ENCODE data around the gene CCDC150. TPM values are rescaled to one million over a fixed set of nuclear protein-coding genes. Genes with fewer than 3 reads are reported as not detected.
"Not testable (repeated sequence)": the region's sequence is repeated elsewhere in the genome, so short reads cannot be mapped to it uniquely, and the experiment has no call there.

CCDC150 gene
- total RNA-seq, 4 donors from 2014 or later: 0.94 to 3.2 (median 1.5) TPM

DNA sequence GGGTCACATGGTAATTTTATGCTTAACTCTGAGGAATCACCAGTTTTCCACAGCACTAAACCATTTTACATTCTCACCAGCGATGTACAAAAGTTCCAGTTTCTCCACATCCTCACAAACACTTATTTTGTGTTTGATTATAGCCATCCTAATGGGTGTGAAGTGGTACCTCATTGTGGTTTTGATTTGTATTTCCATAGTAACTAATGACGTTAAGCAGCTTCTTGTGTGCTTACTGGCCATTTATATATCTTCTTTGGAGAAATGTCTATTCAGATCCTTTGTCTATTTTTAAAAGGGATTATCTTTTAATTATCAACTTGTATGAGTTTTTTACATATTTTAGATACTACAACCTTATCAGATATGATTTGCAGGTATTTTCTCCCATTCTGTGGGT is 42.0 kb downstream of the CCDC150 start:
- no peaks in the 10 kb centered on the region for H3K36me3 ChIP-seq
- H3K9me3 ChIP-seq: no peaks in the 10 kb centered on the region
- H3K27ac ChIP-seq: no peak overlapping the region
- intact Hi-C loops (cut with DNase I): no loop called here
- TF ChIP-seq, protein P1, sequence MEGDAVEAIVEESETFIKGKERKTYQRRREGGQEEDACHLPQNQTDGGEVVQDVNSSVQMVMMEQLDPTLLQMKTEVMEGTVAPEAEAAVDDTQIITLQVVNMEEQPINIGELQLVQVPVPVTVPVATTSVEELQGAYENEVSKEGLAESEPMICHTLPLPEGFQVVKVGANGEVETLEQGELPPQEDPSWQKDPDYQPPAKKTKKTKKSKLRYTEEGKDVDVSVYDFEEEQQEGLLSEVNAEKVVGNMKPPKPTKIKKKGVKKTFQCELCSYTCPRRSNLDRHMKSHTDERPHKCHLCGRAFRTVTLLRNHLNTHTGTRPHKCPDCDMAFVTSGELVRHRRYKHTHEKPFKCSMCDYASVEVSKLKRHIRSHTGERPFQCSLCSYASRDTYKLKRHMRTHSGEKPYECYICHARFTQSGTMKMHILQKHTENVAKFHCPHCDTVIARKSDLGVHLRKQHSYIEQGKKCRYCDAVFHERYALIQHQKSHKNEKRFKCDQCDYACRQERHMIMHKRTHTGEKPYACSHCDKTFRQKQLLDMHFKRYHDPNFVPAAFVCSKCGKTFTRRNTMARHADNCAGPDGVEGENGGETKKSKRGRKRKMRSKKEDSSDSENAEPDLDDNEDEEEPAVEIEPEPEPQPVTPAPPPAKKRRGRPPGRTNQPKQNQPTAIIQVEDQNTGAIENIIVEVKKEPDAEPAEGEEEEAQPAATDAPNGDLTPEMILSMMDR (IDR thresholded peaks at IDR 0.05): no peak
- no peak for TF ChIP-seq POLR2A (IDR thresholded peaks at IDR 0.05)
- DNase-seq: no peak
- H3K4me1 ChIP-seq: no peaks in the 10 kb centered on the region
- H3K27me3 ChIP-seq: no peaks in the 10 kb centered on the region
- 90 to 97% methylated on average over 2 of the region's 2 CpGs for WGBS, 2 donors
- no peak overlapping the region for H3K4me3 ChIP-seq (replicated peaks in 1 of 3)

DNA sequence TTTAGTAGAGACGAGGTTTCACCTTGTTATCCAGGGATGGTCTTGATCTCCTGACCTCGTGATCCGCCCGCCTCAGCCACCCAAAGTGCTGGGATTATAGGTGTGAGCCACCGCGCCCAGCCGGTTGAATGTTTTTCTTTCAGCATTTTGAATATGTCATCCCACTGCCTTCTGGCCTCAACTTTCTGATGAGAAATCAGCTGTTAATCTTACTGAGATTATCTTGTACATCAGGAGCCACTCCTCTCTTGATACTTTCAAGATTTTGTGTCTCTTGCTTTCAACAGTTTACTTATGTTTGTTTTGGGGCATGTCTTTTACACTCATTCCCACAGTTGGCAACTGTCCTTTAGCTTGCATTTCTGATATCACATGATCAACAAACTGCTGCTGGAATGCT is 46.3 kb downstream of the CCDC150 start:
- no peak overlapping the region for H3K27ac ChIP-seq
- H3K4me3 ChIP-seq (replicated peaks in 1 of 3): no peak overlapping the region
- H3K9me3 ChIP-seq: no peaks in the 10 kb centered on the region
- no peaks in the 10 kb centered on the region for H3K27me3 ChIP-seq
- 96 to 97% methylated on average over 7 of the region's 7 CpGs for WGBS, 2 donors
- no peaks in the 10 kb centered on the region for H3K4me1 ChIP-seq
- DNase-seq: no peak
- TF ChIP-seq, protein P1 (IDR thresholded peaks at IDR 0.05): no peak
- no peak for TF ChIP-seq POLR2A (IDR thresholded peaks at IDR 0.05)
- intact Hi-C loops (cut with DNase I): no loop called here
- no peaks in the 10 kb centered on the region for H3K36me3 ChIP-seq

DNA sequence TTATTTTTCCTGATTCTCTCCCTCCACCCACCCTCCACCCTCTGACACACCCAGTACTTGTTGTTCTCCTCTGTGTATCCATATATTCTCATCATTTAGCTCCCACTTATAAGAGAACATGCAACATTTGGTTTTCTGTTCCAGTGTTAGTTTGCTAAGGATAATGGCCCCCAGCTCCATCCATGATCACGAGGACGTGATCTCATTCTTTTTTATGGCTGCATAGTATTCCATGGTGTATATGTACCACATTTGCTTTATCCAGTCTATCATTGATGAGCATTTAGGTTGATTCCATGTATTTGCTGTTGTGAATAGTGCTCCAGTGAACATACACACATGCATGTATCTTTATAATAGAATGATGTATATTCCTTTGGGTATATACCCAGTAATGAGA is 47.2 kb downstream of the CCDC150 start:
- H3K27me3 ChIP-seq; DNase-seq; H3K27ac ChIP-seq; H3K4me1 ChIP-seq; H3K4me3 ChIP-seq (replicated peaks in 1 of 3); intact Hi-C loops (cut with DNase I); H3K36me3 ChIP-seq; H3K9me3 ChIP-seq: not testable (repeated sequence)
- WGBS, 2 donors: 100% methylated on average over 2 of the region's 2 CpGs

DNA sequence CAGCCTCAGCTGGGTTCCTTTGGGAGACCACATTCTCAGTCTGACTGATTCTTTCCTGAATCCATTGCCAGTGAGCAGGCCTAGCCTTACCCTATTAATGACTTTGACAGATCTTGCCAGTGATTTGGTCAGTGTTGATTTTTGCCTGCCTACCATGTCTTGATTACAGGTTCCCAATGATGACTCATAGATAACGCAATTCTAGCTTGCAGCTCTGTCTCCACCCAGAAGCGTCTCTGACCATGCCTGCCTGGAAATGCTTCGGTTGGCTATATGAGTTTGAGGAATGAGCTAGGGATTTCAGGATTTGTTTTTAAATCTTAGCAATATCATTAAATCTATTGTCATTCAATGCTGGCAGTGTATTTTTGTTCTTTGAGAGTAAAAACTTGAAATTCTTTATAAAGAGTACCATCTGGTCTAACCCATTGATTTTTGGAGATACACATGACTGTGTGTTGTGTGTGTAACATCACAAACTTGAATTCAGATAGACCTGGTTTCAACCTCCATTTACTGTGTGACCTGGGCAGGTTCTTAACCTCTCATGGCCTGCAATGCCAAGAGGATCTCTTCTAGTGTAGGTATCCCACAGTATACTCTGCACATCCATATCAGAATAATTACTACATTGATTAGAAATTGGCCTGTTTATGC is 57.0 kb downstream of the CCDC150 start:
- Histone ChIP-seq H3K9me3 (no peaks in the 10 kb centered on the region), H3K4me3 (replicated peaks in 1 of 3) (no peak overlapping the region), H3K4me1 (no peaks in the 10 kb centered on the region), H3K27ac (no peak overlapping the region), H3K27me3 (no peaks in the 10 kb centered on the region), H3K36me3 (no peaks in the 10 kb centered on the region)
- TF ChIP-seq POLR2A (IDR thresholded peaks at IDR 0.05): no peak
- TF ChIP-seq, protein P1 (IDR thresholded peaks at IDR 0.05): no peak
- DNase-seq: no peak
- 67 to 91% methylated on average over 3 of the region's 3 CpGs for WGBS, 2 donors
- intact Hi-C loops (cut with DNase I): no loop called here

DNA sequence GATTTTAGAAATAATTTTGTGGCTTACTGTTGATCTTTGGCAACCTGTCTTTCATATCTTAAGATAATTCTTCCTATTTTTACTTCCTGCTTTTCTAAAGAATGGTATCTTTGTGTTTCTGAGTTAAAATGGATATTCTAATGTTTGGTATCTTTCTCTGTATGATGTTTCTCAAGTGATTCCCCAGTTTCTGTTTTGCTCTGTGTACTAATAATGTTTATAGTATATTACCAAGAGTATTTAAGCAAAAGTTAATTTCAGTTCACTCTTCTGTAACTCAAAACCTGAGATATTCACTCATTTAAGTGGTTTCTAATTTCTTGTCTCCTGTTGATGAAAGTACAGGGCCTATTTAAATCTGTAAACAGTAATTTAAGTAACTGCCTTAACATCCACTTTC is 58.3 kb downstream of the CCDC150 start:
- no peak for DNase-seq
- H3K27me3 ChIP-seq: no peaks in the 10 kb centered on the region
- no peaks in the 10 kb centered on the region for H3K4me1 ChIP-seq
- no peaks in the 10 kb centered on the region for H3K9me3 ChIP-seq
- TF ChIP-seq, protein P1 (IDR thresholded peaks at IDR 0.05): no peak
- TF ChIP-seq POLR2A (IDR thresholded peaks at IDR 0.05): no peak
- H3K4me3 ChIP-seq (replicated peaks in 1 of 3): no peak overlapping the region
- intact Hi-C loops (cut with DNase I): no loop called here
- H3K27ac ChIP-seq: no peak overlapping the region
- H3K36me3 ChIP-seq: no peaks in the 10 kb centered on the region

DNA sequence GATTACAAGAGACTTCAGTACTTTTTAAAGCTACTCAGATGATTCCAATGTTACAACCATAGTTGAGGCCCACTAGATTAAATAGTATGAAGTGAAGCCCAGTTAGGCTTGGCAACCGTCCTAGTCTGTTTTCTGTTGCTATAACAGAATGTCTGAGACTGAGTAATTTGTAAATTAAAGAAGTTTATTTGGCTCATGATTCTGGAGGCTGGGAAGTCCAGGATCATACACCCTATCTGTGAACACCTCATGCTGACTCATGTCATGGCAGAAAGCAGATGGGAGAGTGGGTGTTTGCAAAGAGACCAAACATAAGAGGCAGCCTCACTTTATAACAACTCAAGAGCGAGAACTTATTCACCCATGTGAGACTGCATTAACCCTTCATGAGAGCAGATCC is 63.1 kb downstream of the CCDC150 start:
- no peaks in the 10 kb centered on the region for H3K36me3 ChIP-seq
- no peak overlapping the region for H3K27ac ChIP-seq
- DNase-seq: no peak
- H3K27me3 ChIP-seq: no peaks in the 10 kb centered on the region
- no peaks in the 10 kb centered on the region for H3K4me1 ChIP-seq
- 73 to 82% methylated on average over 2 of the region's 2 CpGs for WGBS, 2 donors
- no peak overlapping the region for H3K4me3 ChIP-seq (replicated peaks in 1 of 3)
- intact Hi-C loops (cut with DNase I): no loop called here
- TF ChIP-seq, protein P1 (IDR thresholded peaks at IDR 0.05): no peak
- TF ChIP-seq POLR2A (IDR thresholded peaks at IDR 0.05): no peak
- no peaks in the 10 kb centered on the region for H3K9me3 ChIP-seq

All from thyroid gland (tissue), 4 donors.